Measurements from ENCODE around the gene NR2F1. TPM values are rescaled to one million over a fixed set of nuclear protein-coding genes. Genes with fewer than 3 reads are reported as not detected.
A peak's percentile ranks its signal among the peaks of the same experiment; 100 is the strongest.

The NR2F1 gene
- total RNA-seq, 4 donors from 2014 or later: 1.5 to 6.2 (median 3.2) TPM

- in situ Hi-C loops (cut with MboI; ENCODE audit: low pct_ligation_motif_present in 1 of 4, low pct_unique_long_range_greater_than_20kb in 1 of 4, low sequenced_read_pairs in 3 of 4) (loop anchor here in 3 of 4 donors (25.0 kb wide), 2 partner anchors 210 to 335 kb away; no protein-coding TSS in a partner anchor), intact Hi-C loops (cut with DNase I; ENCODE audit: low total_unique reads) (no loop called here)
- no peak for DNase-seq
- TF ChIP-seq POLR2AphosphoS5 (IDR thresholded peaks at IDR 0.05): no peak
- no peaks in the 10 kb centered on the region for H3K36me3 ChIP-seq
- no peak overlapping the region for H3K27ac ChIP-seq
- peaks cover 5 to 31% (median 28%) of the 10 kb centered on the region in 4 donors for H3K4me1 ChIP-seq
- no peak overlapping the region for H3K4me3 ChIP-seq
- 43 to 60% methylated on average over 6 to 9 of the region's 9 CpGs for WGBS, 2 donors (ENCODE audit: low coverage in 1 of 2)
- H3K27me3 ChIP-seq: peaks cover 95% of the 10 kb centered on the region
- no peaks in the 10 kb centered on the region for H3K9me3 ChIP-seq
These were observed 5.8 kb upstream of the NR2F1 start for GRCh38 chr5:93576994-93577853.

GRCh38 chr5:93577854-93578812, 4.9 kb upstream of the NR2F1 start:
- peaks cover 5 to 40% (median 26%) of the 10 kb centered on the region in 4 donors for H3K4me1 ChIP-seq
- in situ Hi-C loops (cut with MboI; ENCODE audit: low pct_ligation_motif_present in 1 of 4, low pct_unique_long_range_greater_than_20kb in 1 of 4, low sequenced_read_pairs in 3 of 4) (loop anchor here in 3 of 4 donors (25.0 kb wide), 2 partner anchors 209 to 334 kb away; no protein-coding TSS in a partner anchor), intact Hi-C loops (cut with DNase I; ENCODE audit: low total_unique reads) (no loop called here)
- peak overlapping the region; percentile 73 to 81 (median 74) for H3K27ac ChIP-seq
- H3K4me3 ChIP-seq: no peak overlapping the region
- 47 to 54% methylated on average over 6 to 25 of the region's 25 CpGs for WGBS, 2 donors (ENCODE audit: low coverage in 1 of 2)
- TF ChIP-seq POLR2A (IDR thresholded peaks at IDR 0.05): no peak
- peaks cover 95% of the 10 kb centered on the region for H3K27me3 ChIP-seq
- H3K36me3 ChIP-seq: no peaks in the 10 kb centered on the region
- no peaks in the 10 kb centered on the region for H3K9me3 ChIP-seq
- no peak for DNase-seq

GRCh38 chr5:93578813-93579691, 4.0 kb upstream of the NR2F1 start:
- Histone ChIP-seq H3K4me1 (peaks cover 5 to 48% (median 33%) of the 10 kb centered on the region in 4 donors), H3K36me3 (no peaks in the 10 kb centered on the region), H3K27me3 (peaks cover 95% of the 10 kb centered on the region), H3K9me3 (no peaks in the 10 kb centered on the region), H3K27ac (peak overlapping the region; percentile 73 to 81 (median 74)), H3K4me3 (peak overlapping the region; percentile 10 to 56 (median 38))
- TF ChIP-seq POLR2A (IDR thresholded peaks at IDR 0.05): no peak
- no peak for DNase-seq
- intact Hi-C loops (cut with DNase I; ENCODE audit: low total_unique reads): no loop called here
- 9% methylated on average over 39 of the region's 49 CpGs; no CpG with 5 or more reads in 1 of the 2 donors for WGBS, 2 donors (ENCODE audit: low coverage in 1 of 2)
- in situ Hi-C loops (cut with MboI; ENCODE audit: low pct_ligation_motif_present in 1 of 4, low pct_unique_long_range_greater_than_20kb in 1 of 4, low sequenced_read_pairs in 3 of 4): loop anchor here in 3 of 4 donors (25.0 kb wide), 2 partner anchors 208 to 333 kb away; no protein-coding TSS in a partner anchor

GRCh38 chr5:93579692-93580062, 3.3 kb upstream of the NR2F1 start:
- TF ChIP-seq POLR2AphosphoS5 (IDR thresholded peaks at IDR 0.05) (no peak), CTCF (IDR thresholded peaks at IDR 0.05) (no peak), EP300 (IDR thresholded peaks at IDR 0.05; ENCODE audit: low read depth) (no peak), POLR2A (IDR thresholded peaks at IDR 0.05) (no peak)
- 2% methylated on average over 24 of the region's 32 CpGs; no CpG with 5 or more reads in 1 of the 2 donors for WGBS, 2 donors (ENCODE audit: low coverage in 1 of 2)
- DNase-seq: no peak
- no peaks in the 10 kb centered on the region for H3K9me3 ChIP-seq
- peaks cover 95% of the 10 kb centered on the region for H3K27me3 ChIP-seq
- peak overlapping the region; percentile 33 to 56 (median 46) for H3K4me3 ChIP-seq
- no peaks in the 10 kb centered on the region for H3K36me3 ChIP-seq
- in situ Hi-C loops (cut with MboI; ENCODE audit: low pct_ligation_motif_present in 1 of 4, low pct_unique_long_range_greater_than_20kb in 1 of 4, low sequenced_read_pairs in 3 of 4): loop anchor here in 3 of 4 donors (25.0 kb wide), 2 partner anchors 208 to 333 kb away; no protein-coding TSS in a partner anchor
- intact Hi-C loops (cut with DNase I; ENCODE audit: low total_unique reads): loop anchor here (10.0 kb wide), 1 partner anchor 225 kb away; no protein-coding TSS in a partner anchor
- peak overlapping the region; percentile 73 to 81 (median 74) for H3K27ac ChIP-seq
- H3K4me1 ChIP-seq: peaks cover 5 to 48% (median 33%) of the 10 kb centered on the region in 4 donors
